ENCODE results near the gene PGGT1B.

PGGT1B gene

GRCh38 chr5:115179394-115180164 is 83.1 kb downstream of the PGGT1B start:
- no peak for DNase-seq

- DNase-seq, result no peak
Measured at GRCh38 chr5:115179030-115179393, 83.7 kb downstream of the PGGT1B start.

GRCh38 chr5:115170929-115171510 is 91.7 kb downstream of the PGGT1B start:
- DNase-seq, result no peak

GRCh38 chr5:115170134-115170928 is 92.3 kb downstream of the PGGT1B start:
- no peak for DNase-seq

- peak; percentile 85 to 90 for DNase-seq
Measured at GRCh38 chr5:115169487-115170133, 93.1 kb downstream of the PGGT1B start, which contains the start of gene TRIM36. TRIM36 (minus strand) TSS chr5:115169908; CDS start chr5:115169634, 274 bp downstream.

- no peak for DNase-seq
Measured at GRCh38 chr5:115168829-115169486, 93.7 kb downstream of the PGGT1B start.

GRCh38 chr5:115166744-115167393 is 95.8 kb downstream of the PGGT1B start:
- DNase-seq, result no peak

- no peak for DNase-seq
Measured at GRCh38 chr5:115165790-115166189, 96.9 kb downstream of the PGGT1B start.

- no peak for DNase-seq
Measured at GRCh38 chr5:115160975-115161475, 101.7 kb downstream of the PGGT1B start.
